ENCODE results near the gene ABCA13.

DNA sequence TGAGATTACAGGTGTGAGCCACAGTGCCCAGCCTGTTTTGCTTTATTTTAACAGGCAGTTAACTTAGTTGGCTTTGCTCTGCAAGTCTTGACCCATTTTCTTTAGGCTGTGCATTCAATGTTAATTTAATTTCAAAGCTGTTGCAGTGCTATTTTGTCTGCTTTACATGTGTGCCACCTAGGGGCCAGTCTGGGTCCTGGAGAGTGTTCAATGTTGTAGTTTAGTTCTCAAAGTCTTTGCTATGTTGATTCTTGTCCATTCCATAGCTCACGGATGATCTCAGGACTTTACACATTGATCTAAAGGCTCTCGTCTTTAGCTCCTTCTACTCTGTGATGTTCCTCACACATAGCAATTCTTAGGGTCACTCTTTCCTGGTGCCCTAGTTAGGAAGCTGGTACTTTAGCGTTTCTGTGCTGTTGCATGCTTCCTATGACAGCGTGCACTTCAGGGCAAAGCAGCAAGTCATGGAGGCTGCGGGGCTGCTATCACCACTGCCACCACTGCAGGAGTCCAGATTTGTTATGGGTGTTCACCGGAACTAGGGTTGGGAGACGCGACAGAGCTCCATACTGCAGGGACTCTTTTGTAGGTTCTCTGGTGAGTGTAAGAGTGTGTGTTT is 16.4 kb upstream of the ABCA13 start:
- no peak for TF ChIP-seq EZH2phosphoT487 (IDR thresholded peaks at IDR 0.05; ENCODE audit: insufficient read depth, low read depth)
- no peak for TF ChIP-seq EZH2 (IDR thresholded peaks at IDR 0.05; ENCODE audit: insufficient read depth, poor library complexity, severe bottlenecking)

All from GM23248 (cell line).